ENCODE data around the gene ALG14. TPM values are rescaled to one million over a fixed set of nuclear protein-coding genes. Genes with fewer than 3 reads are reported as not detected.

The ALG14 gene
- total and polyA plus RNA-seq, 2 donors (not counting 1 experiment from before 2014, with no cell fraction given) = 0.92 to 2.6 TPM

DNA sequence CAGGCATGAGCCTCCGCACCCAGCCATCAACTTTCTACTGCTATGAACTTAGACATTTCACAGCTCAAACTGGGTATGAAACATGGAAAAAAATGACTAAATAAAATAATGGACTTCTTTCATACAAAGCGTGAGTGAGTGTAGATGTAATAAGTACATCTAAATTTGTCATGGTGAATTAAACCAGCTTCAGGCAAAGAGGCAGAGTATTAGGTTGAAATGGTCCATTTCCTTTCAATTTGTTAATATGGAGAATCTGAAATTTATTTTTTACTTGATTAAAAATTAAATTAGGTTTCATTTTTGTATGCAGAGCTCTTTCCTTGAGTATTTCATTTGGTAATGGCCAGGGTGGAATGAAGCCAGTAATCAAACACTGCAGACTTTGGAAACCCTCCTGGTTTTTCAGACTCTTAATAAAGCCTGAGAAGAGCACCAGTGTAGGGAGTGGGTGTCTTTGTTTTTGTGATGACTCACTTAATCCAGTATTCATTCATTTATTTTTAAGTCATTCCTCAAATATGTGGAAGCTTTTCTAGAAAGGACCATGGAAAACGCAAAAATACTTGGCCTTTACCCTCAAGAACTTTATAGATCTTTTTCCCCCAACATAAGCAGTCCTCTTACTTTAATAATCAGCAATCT lies 49.2 kb downstream of the ALG14 start:
- no CpG with 5 or more reads among the region's 3 CpGs for WGBS (ENCODE audit: insufficient coverage)
- CTCF ChIA-PET = interaction anchor here (0.9 to 4.8 kb wide), 3 partner anchors 18 to 170 kb away, joined by 4 to 19 read pairs (median 4); no protein-coding TSS in a partner anchor

DNA sequence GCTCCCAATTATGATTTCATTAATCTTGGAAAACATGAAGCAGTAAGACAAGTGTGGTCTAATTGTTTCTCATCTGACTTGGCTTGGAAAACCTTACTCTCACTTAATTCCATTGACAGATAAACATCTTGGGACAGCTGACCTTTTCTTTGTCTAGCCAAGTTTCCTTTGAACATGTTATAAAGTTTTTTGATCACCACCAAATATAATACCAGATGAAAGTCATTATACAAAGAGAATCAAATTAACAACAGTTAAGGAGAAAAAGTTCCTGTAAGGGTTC lies 50.2 kb downstream of the ALG14 start:
- no peak overlapping the region for H3K4me3 ChIP-seq (ENCODE audit: control extremely low read depth in 1 of 5, extremely low read depth in 1 of 5, insufficient read depth in 1 of 5, low read depth in 2 of 5, low read length in 4 of 5)
- ATAC-seq (ENCODE audit: low read depth) = no peak
- no peak for DNase-seq
- H3K9ac ChIP-seq (ENCODE audit: low read length) = no peak overlapping the region
- no peaks in the 10 kb centered on the region for H4K20me1 ChIP-seq (ENCODE audit: control insufficient read depth, insufficient read depth, low read length, poor library complexity, severe bottlenecking)
- Mint-ChIP-seq H3K4me3 (no peak overlapping the region), H3K27ac (no peak overlapping the region), H3K4me1 (no peaks in the 10 kb centered on the region), H3K27me3 (no peaks in the 10 kb centered on the region), H3K9me3 (ENCODE audit: insufficient read depth) (no peaks in the 10 kb centered on the region)
- POLR2A ChIA-PET = no interaction called here
- intact Hi-C loops (cut with micrococcal nuclease) = no loop called here
- no peak overlapping the region for H3K27ac ChIP-seq (ENCODE audit: low read length in 2 of 2)
- peaks cover 2 to 4% of the 10 kb centered on the region in 2 experiments for H3K36me3 ChIP-seq (replicated peaks in 1 of 2; ENCODE audit: control extremely low read depth in 1 of 2, control insufficient read depth in 1 of 2, extremely low read depth in 1 of 2, insufficient read depth in 2 of 2, low read length in 1 of 2)
- no peak for TF ChIP-seq EZH2 (IDR thresholded peaks at IDR 0.05; ENCODE audit: borderline replicate concordance, insufficient read depth, low read depth, low read length, poor library complexity, severe bottlenecking)
- TF ChIP-seq, protein P1, sequence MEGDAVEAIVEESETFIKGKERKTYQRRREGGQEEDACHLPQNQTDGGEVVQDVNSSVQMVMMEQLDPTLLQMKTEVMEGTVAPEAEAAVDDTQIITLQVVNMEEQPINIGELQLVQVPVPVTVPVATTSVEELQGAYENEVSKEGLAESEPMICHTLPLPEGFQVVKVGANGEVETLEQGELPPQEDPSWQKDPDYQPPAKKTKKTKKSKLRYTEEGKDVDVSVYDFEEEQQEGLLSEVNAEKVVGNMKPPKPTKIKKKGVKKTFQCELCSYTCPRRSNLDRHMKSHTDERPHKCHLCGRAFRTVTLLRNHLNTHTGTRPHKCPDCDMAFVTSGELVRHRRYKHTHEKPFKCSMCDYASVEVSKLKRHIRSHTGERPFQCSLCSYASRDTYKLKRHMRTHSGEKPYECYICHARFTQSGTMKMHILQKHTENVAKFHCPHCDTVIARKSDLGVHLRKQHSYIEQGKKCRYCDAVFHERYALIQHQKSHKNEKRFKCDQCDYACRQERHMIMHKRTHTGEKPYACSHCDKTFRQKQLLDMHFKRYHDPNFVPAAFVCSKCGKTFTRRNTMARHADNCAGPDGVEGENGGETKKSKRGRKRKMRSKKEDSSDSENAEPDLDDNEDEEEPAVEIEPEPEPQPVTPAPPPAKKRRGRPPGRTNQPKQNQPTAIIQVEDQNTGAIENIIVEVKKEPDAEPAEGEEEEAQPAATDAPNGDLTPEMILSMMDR (IDR thresholded peaks at IDR 0.05) = no peak
- H3K79me2 ChIP-seq (ENCODE audit: control insufficient read depth, insufficient read depth, low read length) = no peaks in the 10 kb centered on the region
- no peaks in the 10 kb centered on the region for H3K4me1 ChIP-seq (ENCODE audit: control insufficient read depth in 2 of 2, insufficient read depth in 2 of 2, low read length in 2 of 2)
- no peak overlapping the region for H3K4me2 ChIP-seq (replicated peaks; ENCODE audit: low read depth, low read length, poor library complexity, severe bottlenecking)
- no peak overlapping the region for H2AFZ ChIP-seq (ENCODE audit: insufficient read depth, low read depth, low read length, poor library complexity, severe bottlenecking)
- H3K27me3 ChIP-seq (replicated peaks in 1 of 4; ENCODE audit: control extremely low read depth in 1 of 4, control insufficient read depth in 3 of 4, insufficient read depth in 4 of 4, low read length in 3 of 4) = no peaks in the 10 kb centered on the region
- CTCF ChIA-PET = interaction anchor here (4.8 kb wide), 1 partner anchor 169 kb away, joined by 19 read pairs; no protein-coding TSS in a partner anchor
- no peaks in the 10 kb centered on the region for H3K9me3 ChIP-seq (ENCODE audit: control extremely low read depth in 1 of 3, control insufficient read depth in 2 of 3, insufficient read depth in 1 of 3, low read length in 2 of 3)

More for the DNA sequence above, 49.2 kb downstream of the ALG14 start:
- H3K9ac ChIP-seq (ENCODE audit: low read length) = no peak overlapping the region
- Mint-ChIP-seq H3K27ac (no peak overlapping the region), H3K27me3 (no peaks in the 10 kb centered on the region), H3K4me1 (no peaks in the 10 kb centered on the region), H3K4me3 (no peak overlapping the region), H3K9me3 (ENCODE audit: insufficient read depth) (no peaks in the 10 kb centered on the region)
- H3K27me3 ChIP-seq (replicated peaks in 1 of 4; ENCODE audit: control extremely low read depth in 1 of 4, control insufficient read depth in 3 of 4, insufficient read depth in 4 of 4, low read length in 3 of 4) = no peaks in the 10 kb centered on the region
- H4K20me1 ChIP-seq (ENCODE audit: control insufficient read depth, insufficient read depth, low read length, poor library complexity, severe bottlenecking) = no peaks in the 10 kb centered on the region
- no peaks in the 10 kb centered on the region for H3K9me3 ChIP-seq (ENCODE audit: control extremely low read depth in 1 of 3, control insufficient read depth in 2 of 3, insufficient read depth in 1 of 3, low read length in 2 of 3)
- no peak overlapping the region for H3K4me3 ChIP-seq (ENCODE audit: control extremely low read depth in 1 of 5, extremely low read depth in 1 of 5, insufficient read depth in 1 of 5, low read depth in 2 of 5, low read length in 4 of 5)
- no peak overlapping the region for H3K27ac ChIP-seq (ENCODE audit: low read length in 2 of 2)
- TF ChIP-seq, protein P1 (IDR thresholded peaks at IDR 0.05) = no peak
- TF ChIP-seq EZH2 (IDR thresholded peaks at IDR 0.05; ENCODE audit: borderline replicate concordance, insufficient read depth, low read depth, low read length, poor library complexity, severe bottlenecking) = no peak
- no peaks in the 10 kb centered on the region for H3K79me2 ChIP-seq (ENCODE audit: control insufficient read depth, insufficient read depth, low read length)
- intact Hi-C loops (cut with micrococcal nuclease) = no loop called here
- H3K36me3 ChIP-seq (replicated peaks in 1 of 2; ENCODE audit: control extremely low read depth in 1 of 2, control insufficient read depth in 1 of 2, extremely low read depth in 1 of 2, insufficient read depth in 2 of 2, low read length in 1 of 2) = peaks cover 2 to 4% of the 10 kb centered on the region in 2 experiments
- ATAC-seq (ENCODE audit: low read depth) (no peak), DNase-seq (no peak)
- POLR2A ChIA-PET = no interaction called here
- H3K4me1 ChIP-seq (ENCODE audit: control insufficient read depth in 2 of 2, insufficient read depth in 2 of 2, low read length in 2 of 2) = no peaks in the 10 kb centered on the region
- no peak overlapping the region for H2AFZ ChIP-seq (ENCODE audit: insufficient read depth, low read depth, low read length, poor library complexity, severe bottlenecking)
- no peak overlapping the region for H3K4me2 ChIP-seq (replicated peaks; ENCODE audit: low read depth, low read length, poor library complexity, severe bottlenecking)
